GM18909 (cell line): ENCODE results near the gene CNTNAP5.
"Not testable (repeated sequence)": the region's sequence is repeated elsewhere in the genome, so short reads cannot be mapped to it uniquely, and the experiment has no call there.

Source experiments
- ATAC-seq: cut with Tn5 transposase; IDR thresholded peaks from one replicate; pipeline ENCODE4 v1.9.1; 2021; ENCODE audit warnings: mild to moderate bottlenecking; ENCODE audit not compliant: unreplicated experiment, poor library complexity

CNTNAP5 gene

GRCh38 chr2:124380221-124380749 lies 355.2 kb downstream of the CNTNAP5 start:
- no peak for ATAC-seq

- ATAC-seq = no peak
Observed at GRCh38 chr2:124382067-124382618, 357.1 kb downstream of the CNTNAP5 start.

- no peak for ATAC-seq
Observed at GRCh38 chr2:124395961-124396360, 370.9 kb downstream of the CNTNAP5 start.

GRCh38 chr2:124402274-124402673 lies 377.2 kb downstream of the CNTNAP5 start:
- ATAC-seq = no peak

GRCh38 chr2:124407836-124408534 lies 382.9 kb downstream of the CNTNAP5 start:
- not testable (repeated sequence) for ATAC-seq

- ATAC-seq = no peak
Observed at GRCh38 chr2:124424074-124424473, 399.0 kb downstream of the CNTNAP5 start.

GRCh38 chr2:124426122-124426521 lies 401.0 kb downstream of the CNTNAP5 start:
- ATAC-seq = no peak

- no peak for ATAC-seq
Observed at GRCh38 chr2:124426625-124427024, 401.5 kb downstream of the CNTNAP5 start.

- ATAC-seq = no peak
Observed at GRCh38 chr2:124437811-124438210, 412.7 kb downstream of the CNTNAP5 start.

GRCh38 chr2:124450481-124450880 lies 425.4 kb downstream of the CNTNAP5 start:
- ATAC-seq = no peak

- no peak for ATAC-seq
Observed at GRCh38 chr2:124476291-124476690, 451.2 kb downstream of the CNTNAP5 start.

- ATAC-seq = no peak
Observed at GRCh38 chr2:124478761-124479160, 453.7 kb downstream of the CNTNAP5 start.

GRCh38 chr2:124480958-124481357 lies 455.9 kb downstream of the CNTNAP5 start:
- ATAC-seq = no peak

GRCh38 chr2:124482044-124482443 lies 457.0 kb downstream of the CNTNAP5 start:
- ATAC-seq = no peak

GRCh38 chr2:124482551-124482950 lies 457.5 kb downstream of the CNTNAP5 start:
- no peak for ATAC-seq

GRCh38 chr2:124485659-124486058 lies 460.6 kb downstream of the CNTNAP5 start:
- ATAC-seq = no peak

GRCh38 chr2:124489686-124490085 lies 464.6 kb downstream of the CNTNAP5 start:
- ATAC-seq = no peak

- no peak for ATAC-seq
Observed at GRCh38 chr2:124501575-124502152, 476.6 kb downstream of the CNTNAP5 start.

- ATAC-seq = no peak
Observed at GRCh38 chr2:124514236-124514635, 489.1 kb downstream of the CNTNAP5 start.

- no peak for ATAC-seq
Observed at GRCh38 chr2:124520953-124521352, 495.9 kb downstream of the CNTNAP5 start.

- ATAC-seq = no peak
Observed at GRCh38 chr2:124523096-124523495, 498.0 kb downstream of the CNTNAP5 start.
